G401.6 (cell line): Measurements from ENCODE around the gene ARFRP1.
"Not testable (repeated sequence)": the region's sequence is repeated elsewhere in the genome, so short reads cannot be mapped to it uniquely, and the experiment has no call there.

Experiments
- FAIRE-seq: peaks from 2 replicates; lab custom pipeline; 2012; peaks lifted over from hg19 to GRCh38; lab: Jason Lieb, UNC

The ARFRP1 gene

GRCh38 chr20:63653041-63653973 is 54.5 kb downstream of the ARFRP1 start, which contains the start of gene STMN3:
STMN3 (minus strand) TSS chr20:63653424; CDS start chr20:63653345, 79 bp downstream.
- FAIRE-seq = no peak

GRCh38 chr20:63652192-63652980 is 55.4 kb downstream of the ARFRP1 start:
- FAIRE-seq = no peak

DNA sequence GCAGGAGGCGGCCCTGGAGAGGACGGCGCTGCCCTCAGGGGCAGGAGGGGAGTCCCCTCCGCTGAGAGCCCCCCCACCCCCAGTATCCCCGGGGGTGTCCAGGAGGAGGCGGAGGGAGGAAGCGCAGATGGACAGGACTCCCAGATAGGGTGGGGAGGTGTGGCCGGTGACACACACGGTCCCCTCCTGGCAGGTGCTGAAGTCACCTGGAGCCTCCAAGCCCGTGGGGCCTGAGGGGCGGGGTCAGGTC is 55.9 kb downstream of the ARFRP1 start:
- no peak for FAIRE-seq

DNA sequence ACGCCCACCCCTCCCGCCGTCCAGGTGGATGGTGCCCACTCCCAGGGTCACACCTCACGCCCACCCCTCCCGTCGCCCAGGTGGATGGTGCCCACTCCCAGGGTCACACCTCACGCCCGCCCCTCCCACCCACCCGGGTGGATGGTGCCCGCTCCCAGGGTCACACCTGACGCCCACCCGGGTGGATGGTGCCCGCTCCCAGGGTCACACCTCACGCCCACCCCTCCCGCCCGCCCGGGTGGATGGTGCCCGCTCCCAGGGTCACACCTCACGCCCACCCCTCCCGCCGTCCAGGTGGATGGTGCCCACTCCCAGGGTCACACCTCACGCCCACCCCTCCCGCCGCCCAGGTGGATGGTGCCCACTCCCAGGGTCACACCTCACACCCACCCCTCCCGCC is 57.3 kb downstream of the ARFRP1 start:
- not testable (repeated sequence) for FAIRE-seq

- FAIRE-seq = no peak
Measured at GRCh38 chr20:63648895-63649589, 58.7 kb downstream of the ARFRP1 start.
